Mesenchymal stem cell (in vitro differentiated cells and primary cell): ENCODE data around the gene PLIN1.

Source experiments
- DNase-seq: peaks from one replicate; pipeline ENCODE4 v3.0.0-alpha.2; 2013
- H2AFZ ChIP-seq: one replicate; pipeline ENCODE4 v1.6.1; 2013; ENCODE audit warnings: low read depth, mild to moderate bottlenecking, control low read depth, inconsistent platforms, low read length, moderate library complexity
- H2AK5ac ChIP-seq: 2 replicates; pipeline ENCODE4 v1.6.1; 2013; ENCODE audit warnings: low read length, moderate library complexity, mild to moderate bottlenecking, inconsistent platforms; ENCODE audit not compliant: severe bottlenecking
- H2BK120ac ChIP-seq: one replicate; pipeline ENCODE4 v1.6.1; 2013; ENCODE audit warnings: low read depth, mild to moderate bottlenecking, inconsistent platforms, low read length, moderate library complexity
- H2BK12ac ChIP-seq, 2 experiments: one replicate each; pipeline ENCODE4 v1.6.1; 2013; ENCODE audit warnings: inconsistent platforms in 2 of 2, low read length in 2 of 2, mild to moderate bottlenecking in 2 of 2, moderate library complexity in 2 of 2, control low read depth in 1 of 2
- H2BK15ac ChIP-seq: one replicate; pipeline ENCODE4 v1.6.1; 2013; ENCODE audit warnings: mild to moderate bottlenecking, low read depth, inconsistent platforms; ENCODE audit not compliant: poor library complexity, severe bottlenecking
- H2BK5ac ChIP-seq: 2 replicates; pipeline ENCODE4 v1.6.1; 2013; ENCODE audit warnings: low read depth, mild to moderate bottlenecking, low read length, control low read depth, inconsistent platforms; ENCODE audit not compliant: poor library complexity, severe bottlenecking
- H3K14ac ChIP-seq, 2 experiments: one replicate each; pipeline ENCODE4 v1.6.1; 2013; ENCODE audit warnings: inconsistent platforms in 2 of 2, low read length in 2 of 2, control low read depth in 1 of 2, mild to moderate bottlenecking in 1 of 2, moderate library complexity in 1 of 2
- H3K18ac ChIP-seq, 2 experiments: one replicate each; pipeline ENCODE4 v1.6.1; 2013; ENCODE audit warnings: inconsistent platforms in 2 of 2, low read length in 2 of 2, control low read depth in 1 of 2, low read depth in 1 of 2, mild to moderate bottlenecking in 1 of 2
- H3K23ac ChIP-seq, 2 experiments: one replicate each; pipeline ENCODE4 v1.6.1; 2013; ENCODE audit warnings: inconsistent platforms in 2 of 2, low read length in 2 of 2, mild to moderate bottlenecking in 2 of 2, moderate library complexity in 2 of 2, control low read depth in 1 of 2
- H3K27ac ChIP-seq: 2 replicates; pipeline ENCODE4 v1.5.1; 2013; ENCODE audit warnings: mild to moderate bottlenecking, moderate library complexity, low read length, control low read depth, inconsistent platforms; ENCODE audit not compliant: poor library complexity, severe bottlenecking
- H3K27me3 ChIP-seq, 2 experiments: 2 replicates each; pipeline versions ENCODE4 v1.6.1 to v1.7.0; 2013; ENCODE audit warnings: low read length in 2 of 2, mild to moderate bottlenecking in 2 of 2, moderate library complexity in 2 of 2, control low read depth in 1 of 2, inconsistent platforms in 1 of 2; ENCODE audit not compliant: control insufficient read depth in 1 of 2, insufficient read depth in 1 of 2
- H3K36me3 ChIP-seq, 2 experiments: 2 replicates each; pipeline versions ENCODE4 v1.6.1 to v1.7.0; 2013; ENCODE audit warnings: low read length in 2 of 2, control low read depth in 1 of 2, inconsistent platforms in 1 of 2, low read depth in 1 of 2, mild to moderate bottlenecking in 1 of 2; ENCODE audit not compliant: insufficient read depth in 2 of 2, control insufficient read depth in 1 of 2
- H3K4ac ChIP-seq, 2 experiments: one replicate each; pipeline ENCODE4 v1.6.1; 2013; ENCODE audit warnings: inconsistent platforms in 2 of 2, low read length in 2 of 2, mild to moderate bottlenecking in 2 of 2, moderate library complexity in 2 of 2, control low read depth in 1 of 2, low read depth in 1 of 2
- H3K4me1 ChIP-seq: 2 replicates; pipeline ENCODE4 v1.6.1; 2013; ENCODE audit warnings: low read depth, low read length, control low read depth; ENCODE audit not compliant: control insufficient read depth, insufficient read depth
- H3K4me2 ChIP-seq: 2 replicates; pipeline ENCODE4 v1.6.1; 2013; ENCODE audit warnings: low read length, mild to moderate bottlenecking, inconsistent platforms; ENCODE audit not compliant: poor library complexity, severe bottlenecking
- H3K4me3 ChIP-seq, 2 experiments: 2 replicates each; pipeline versions ENCODE4 v1.5.1 to v1.7.0; 2013; ENCODE audit warnings: low read length in 2 of 2, mild to moderate bottlenecking in 2 of 2, control low read depth in 1 of 2, low read depth in 1 of 2; ENCODE audit not compliant: insufficient read depth in 1 of 2
- H3K79me1 ChIP-seq: replicated peaks from 2 replicates; pipeline ENCODE4 v1.6.1; 2013; ENCODE audit warnings: mild to moderate bottlenecking, control low read depth, low read length, inconsistent platforms; ENCODE audit not compliant: poor library complexity, severe bottlenecking
- H3K9ac ChIP-seq: 2 replicates; pipeline ENCODE4 v1.7.0; 2013; ENCODE audit warnings: mild to moderate bottlenecking, low read length, moderate library complexity
- H3K9me3 ChIP-seq: 2 replicates; pipeline ENCODE4 v1.7.0; 2013; ENCODE audit warnings: mild to moderate bottlenecking, low read length; ENCODE audit not compliant: control insufficient read depth
- H4K8ac ChIP-seq: one replicate; pipeline ENCODE4 v1.6.1; 2013; ENCODE audit warnings: inconsistent platforms, mild to moderate bottlenecking, low read length, moderate library complexity
- H4K91ac ChIP-seq: one replicate; pipeline ENCODE4 v1.6.1; 2013; ENCODE audit warnings: mild to moderate bottlenecking, low read length, inconsistent platforms
- WGBS: methylation state at CpG from one replicate; pipeline ENCODE4 v1.1.7; 2013; ENCODE audit warnings: mixed read lengths; 5-methylcytosine and 5-hydroxymethylcytosine counted together

The PLIN1 gene

DNA sequence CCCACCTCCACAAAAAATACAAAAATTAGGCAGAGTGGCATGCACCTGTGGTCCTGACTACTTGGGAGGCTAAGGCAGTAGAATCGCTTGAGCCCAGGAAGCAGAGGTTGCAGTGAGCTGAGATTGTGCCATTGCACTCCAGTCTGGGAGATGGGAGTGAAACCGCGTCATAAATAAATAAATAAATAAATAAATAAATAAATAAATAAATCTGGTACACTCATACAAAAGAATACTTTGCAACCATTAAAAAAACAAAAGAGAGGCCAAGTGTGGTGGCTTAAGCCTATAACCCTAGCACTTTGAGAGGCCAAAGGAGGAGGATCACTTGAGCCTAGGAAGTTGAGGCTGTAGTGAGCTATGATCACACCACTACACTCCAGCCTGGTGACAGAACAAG is 43.9 kb upstream of the PLIN1 start:
- DNase-seq = no peak
- no peak overlapping the region for H4K91ac ChIP-seq
- no peak overlapping the region for H2BK12ac ChIP-seq
- H3K4ac ChIP-seq = no peak overlapping the region
- H2BK15ac ChIP-seq = no peak overlapping the region
- H3K4me1 ChIP-seq = no peaks in the 10 kb centered on the region
- 100% methylated on average over 1 of the region's 3 CpGs for WGBS
- H3K27ac ChIP-seq = no peak overlapping the region
- H3K14ac ChIP-seq = no peak overlapping the region
- H3K9ac ChIP-seq = no peak overlapping the region
- no peak overlapping the region for H3K4me2 ChIP-seq
- H3K4me3 ChIP-seq = no peak overlapping the region
- no peaks in the 10 kb centered on the region for H3K36me3 ChIP-seq
- no peak overlapping the region for H3K23ac ChIP-seq
- H2AFZ ChIP-seq = no peak overlapping the region
- no peak overlapping the region for H4K8ac ChIP-seq
- no peak overlapping the region for H2BK5ac ChIP-seq
- H3K9me3 ChIP-seq = peaks cover 4% of the 10 kb centered on the region
- H3K79me1 ChIP-seq = no peaks in the 10 kb centered on the region
- no peak overlapping the region for H2BK120ac ChIP-seq
- H3K27me3 ChIP-seq = peaks cover 9 to 12% of the 10 kb centered on the region in 2 experiments
- no peak overlapping the region for H3K18ac ChIP-seq
- no peak overlapping the region for H2AK5ac ChIP-seq

DNA sequence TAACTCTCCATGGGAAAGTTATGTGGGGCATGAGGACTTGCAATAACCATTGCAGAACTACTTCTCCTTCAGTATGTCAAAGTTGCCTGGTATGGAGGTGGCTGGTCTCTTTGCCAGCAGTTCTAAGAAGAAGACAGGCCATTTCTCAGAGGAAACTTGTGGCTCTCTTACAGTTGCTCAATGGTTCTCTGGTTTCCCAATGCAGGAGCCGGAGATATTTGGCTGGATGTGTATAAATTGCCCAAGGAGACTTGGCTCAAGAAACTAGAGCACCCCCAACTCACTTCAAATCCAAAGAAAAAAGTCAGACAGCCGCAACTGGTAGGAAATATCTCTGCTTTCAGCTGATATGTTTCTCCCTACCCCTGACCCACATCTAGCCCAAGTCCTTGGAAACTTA is 35.6 kb upstream of the PLIN1 start:
- no peak overlapping the region for H2BK120ac ChIP-seq
- H4K8ac ChIP-seq = no peak overlapping the region
- no peak for DNase-seq
- no peak overlapping the region for H3K4me2 ChIP-seq
- 94% methylated on average over 2 of the region's 2 CpGs for WGBS
- no peak overlapping the region for H3K14ac ChIP-seq
- H2AK5ac ChIP-seq = no peak overlapping the region
- H2BK12ac ChIP-seq = no peak overlapping the region
- no peaks in the 10 kb centered on the region for H3K4me1 ChIP-seq
- no peak overlapping the region for H3K18ac ChIP-seq
- H3K9ac ChIP-seq = no peak overlapping the region
- no peak overlapping the region for H3K4ac ChIP-seq
- no peak overlapping the region for H2BK5ac ChIP-seq
- H3K27me3 ChIP-seq = peaks cover 0 to 5% of the 10 kb centered on the region in 2 experiments
- no peak overlapping the region for H4K91ac ChIP-seq
- H2BK15ac ChIP-seq = no peak overlapping the region
- H3K36me3 ChIP-seq = no peaks in the 10 kb centered on the region
- no peaks in the 10 kb centered on the region for H3K79me1 ChIP-seq
- H3K4me3 ChIP-seq = no peak overlapping the region
- H3K27ac ChIP-seq = no peak overlapping the region
- no peak overlapping the region for H3K23ac ChIP-seq
- peaks cover 7% of the 10 kb centered on the region for H3K9me3 ChIP-seq
- H2AFZ ChIP-seq = no peak overlapping the region

DNA sequence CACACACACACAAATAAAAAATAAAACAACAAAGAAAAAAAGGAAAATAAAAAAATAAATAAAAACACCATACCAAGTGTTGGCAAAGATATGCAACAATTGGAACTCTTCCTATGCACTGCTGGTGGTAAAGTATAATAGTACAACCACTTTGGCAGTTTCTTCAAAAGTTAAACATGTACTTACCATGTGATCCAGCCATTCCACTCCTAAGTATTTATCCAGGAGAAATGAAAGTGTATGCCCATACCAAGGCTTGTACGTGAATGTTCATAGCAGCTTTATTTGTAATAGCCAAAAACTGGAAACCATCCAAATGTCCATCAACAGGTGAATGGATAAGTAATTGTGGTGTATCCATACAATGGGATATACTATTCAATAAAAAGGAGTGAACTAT is 28.4 kb upstream of the PLIN1 start:
- Histone ChIP-seq H3K4me1 (no peaks in the 10 kb centered on the region), H2BK15ac (no peak overlapping the region), H2BK5ac (no peak overlapping the region), H3K36me3 (no peaks in the 10 kb centered on the region), H3K79me1 (no peaks in the 10 kb centered on the region), H2BK120ac (no peak overlapping the region), H3K9ac (no peak overlapping the region), H2AK5ac (no peak overlapping the region), H3K18ac (no peak overlapping the region), H3K14ac (no peak overlapping the region), H3K23ac (no peak overlapping the region), H3K27me3 (peaks cover 0 to 24% of the 10 kb centered on the region in 2 experiments), H3K9me3 (peaks cover 7% of the 10 kb centered on the region), H3K4ac (no peak overlapping the region), H3K4me3 (no peak overlapping the region), H4K8ac (no peak overlapping the region), H3K4me2 (no peak overlapping the region), H2BK12ac (no peak overlapping the region), H4K91ac (no peak overlapping the region), H2AFZ (no peak overlapping the region), H3K27ac (no peak overlapping the region)
- WGBS = no CpG with 5 or more reads among the region's 1 CpG
- no peak for DNase-seq

DNA sequence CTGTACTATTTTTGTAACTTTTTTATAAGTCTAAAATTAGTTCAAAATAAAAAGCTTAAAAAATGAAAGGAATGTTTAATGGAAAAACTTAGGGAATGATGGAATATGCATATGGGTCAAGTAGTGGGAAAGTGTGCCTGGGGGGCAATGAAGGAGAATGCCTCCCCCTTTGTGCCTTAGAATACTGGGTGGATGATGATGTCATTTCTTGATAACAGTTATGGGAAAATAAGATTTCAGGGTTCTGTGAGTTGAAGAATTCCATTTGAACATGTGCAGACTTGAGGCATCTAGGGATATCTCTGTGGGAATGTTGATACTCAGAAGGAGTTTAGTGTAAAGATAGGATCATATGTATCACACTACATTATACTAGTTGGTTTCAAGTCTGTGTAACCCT is 25.2 kb upstream of the PLIN1 start:
- Histone ChIP-seq H4K91ac (no peak overlapping the region), H3K79me1 (no peaks in the 10 kb centered on the region), H3K27ac (no peak overlapping the region), H3K4me3 (no peak overlapping the region), H3K14ac (no peak overlapping the region), H2BK5ac (no peak overlapping the region), H3K4ac (no peak overlapping the region), H2BK15ac (no peak overlapping the region), H3K4me1 (no peaks in the 10 kb centered on the region), H3K4me2 (no peak overlapping the region), H3K27me3 (peaks cover 0 to 26% of the 10 kb centered on the region in 2 experiments), H3K18ac (no peak overlapping the region), H3K36me3 (no peaks in the 10 kb centered on the region), H2AK5ac (no peak overlapping the region), H3K9me3 (no peaks in the 10 kb centered on the region), H3K23ac (no peak overlapping the region), H2BK120ac (no peak overlapping the region), H2AFZ (no peak overlapping the region), H4K8ac (no peak overlapping the region), H2BK12ac (no peak overlapping the region), H3K9ac (no peak overlapping the region)
- no peak for DNase-seq
